Right ventricle myocardium superior (tissue), 1 donor: ENCODE data around the gene INPPL1. TPM values are rescaled to one million over a fixed set of nuclear protein-coding genes. Genes with fewer than 3 reads are reported as not detected.
A peak's percentile ranks its signal among the peaks of the same experiment; 100 is the strongest.

Experiments
- ATAC-seq: fragments of 200-7000 bp; cut with Tn5 transposase; one replicate; pipeline ENCODE4 v1.9.1; 2020; ENCODE audit warnings: mild to moderate bottlenecking; ENCODE audit not compliant: poor library complexity
- DNase-seq: peaks from one replicate; pipeline ENCODE4 v3.0.0-alpha.2; 2020
- intact Hi-C: fragments of 100-400 bp; cut with DNase I; formaldehyde crosslinking; loops from one replicate; pipeline ENCODE4 v1.11.2; 2022
- total RNA-seq: library from RNA; stranded (reverse); fragmentation: NEBNext Ultra II Directional; extraction: Animal tissue kit (Norgen Biotek cat#: 25700); gene quantifications from one replicate; pipeline ENCODE4 v1.2.1, GENCODE V29; 2021
- donor health status: DM: no; HTN: yes; CAD: no; lungs with severe emphysema.

Gene INPPL1
- total RNA-seq, 1 donor from 2014 or later: 133 TPM

DNA sequence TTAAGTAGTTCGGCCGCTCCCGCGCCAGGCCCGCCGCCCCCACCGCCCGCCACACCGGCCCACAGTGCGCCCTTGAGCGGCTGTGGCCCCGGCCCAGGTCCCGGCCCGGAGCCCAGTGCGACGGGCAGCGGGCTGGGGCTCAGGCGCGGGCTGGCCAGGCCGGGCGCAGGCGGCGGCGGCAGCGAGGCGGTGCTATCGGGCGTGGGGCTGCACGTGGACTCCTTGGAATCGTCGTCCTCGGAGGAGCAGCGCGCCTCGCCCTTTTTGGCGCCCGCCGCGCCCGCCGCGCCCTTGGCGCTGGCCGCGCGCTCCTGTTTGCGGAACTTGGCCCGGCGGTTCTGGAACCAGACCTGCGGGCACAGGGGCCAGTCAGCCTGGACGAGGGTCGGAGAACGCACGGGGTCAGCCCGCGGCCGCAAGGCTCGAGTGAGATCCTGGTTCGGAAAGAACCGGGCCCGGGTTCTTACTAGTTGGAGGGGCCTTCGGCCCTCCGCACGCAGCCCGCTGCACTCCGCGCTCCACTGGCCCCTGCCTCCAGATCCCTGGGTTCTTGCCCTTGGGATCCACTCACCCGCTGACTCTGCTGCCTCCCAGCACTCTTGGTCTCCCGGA, 15.4 kb downstream of the INPPL1 start:
- intact Hi-C loops: no loop called here
- ATAC-seq: peak; percentile 72
- DNase-seq: peak; percentile 82

DNA sequence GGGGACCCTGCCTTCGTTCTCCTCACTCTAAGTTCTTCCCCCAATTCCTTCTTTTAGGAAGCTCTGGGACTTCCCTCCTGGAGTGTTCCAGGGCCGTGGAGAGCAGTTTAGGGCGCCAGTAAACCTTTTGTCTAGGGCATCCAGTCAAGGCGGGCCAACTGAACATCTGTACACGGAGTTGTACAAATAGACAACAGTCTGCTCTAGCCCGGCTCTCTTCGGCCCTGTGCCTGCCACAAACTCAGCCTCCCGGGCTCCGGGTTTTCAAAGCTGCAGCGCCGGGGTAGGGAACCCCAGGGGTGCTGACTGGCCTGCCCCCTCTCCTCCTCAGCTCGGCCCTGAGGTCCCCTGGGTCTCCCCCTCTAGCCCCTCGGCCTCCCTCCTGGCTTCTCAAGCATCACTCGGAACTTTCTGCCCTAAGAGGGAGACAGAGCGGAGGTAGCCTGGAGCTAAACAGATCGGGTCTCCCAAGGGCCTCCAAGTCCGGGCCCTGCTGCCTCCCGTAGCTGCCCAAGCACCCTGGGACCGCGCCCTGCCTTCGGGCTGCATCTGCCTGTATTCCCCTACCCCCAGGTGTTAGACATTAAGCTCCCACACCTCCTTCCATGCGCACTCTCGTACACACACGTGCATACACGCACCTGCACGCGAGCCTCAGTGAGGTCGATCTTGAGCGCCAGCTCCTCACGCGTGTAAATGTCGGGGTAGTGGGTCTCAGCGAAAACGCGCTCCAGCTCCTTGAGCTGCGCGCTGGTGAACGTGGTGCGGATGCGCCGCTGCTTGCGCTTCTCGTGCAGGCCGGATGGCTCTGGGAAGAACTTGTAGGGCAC, 16.1 kb downstream of the INPPL1 start:
- ATAC-seq: peak; percentile 4
- no peak for DNase-seq
- intact Hi-C loops: no loop called here

DNA sequence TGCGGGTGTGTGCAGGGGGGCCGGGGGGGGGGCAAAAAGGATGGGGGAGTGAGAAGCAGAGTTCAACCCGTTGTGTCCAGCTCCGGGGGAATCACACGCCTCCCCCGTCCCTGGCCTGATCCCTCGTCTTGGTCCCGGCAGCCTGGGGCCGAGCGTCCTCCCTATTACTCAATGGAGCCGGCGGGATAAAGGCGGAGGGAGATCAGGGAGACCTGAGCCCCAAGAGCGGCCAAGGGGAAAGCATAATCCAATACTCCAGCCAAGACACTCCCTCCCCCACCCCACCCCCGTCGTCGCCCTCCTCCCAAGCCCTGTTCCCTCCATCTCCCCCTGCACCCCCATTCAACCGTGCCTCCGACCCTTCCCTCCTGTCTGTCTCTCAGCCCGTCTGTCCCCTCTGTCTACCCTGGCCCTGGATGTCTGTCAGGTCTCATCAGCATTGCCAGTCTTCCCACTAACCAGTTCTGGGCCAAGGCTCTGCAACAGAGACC, 16.8 kb downstream of the INPPL1 start:
- intact Hi-C loops: no loop called here
- DNase-seq: no peak

DNA sequence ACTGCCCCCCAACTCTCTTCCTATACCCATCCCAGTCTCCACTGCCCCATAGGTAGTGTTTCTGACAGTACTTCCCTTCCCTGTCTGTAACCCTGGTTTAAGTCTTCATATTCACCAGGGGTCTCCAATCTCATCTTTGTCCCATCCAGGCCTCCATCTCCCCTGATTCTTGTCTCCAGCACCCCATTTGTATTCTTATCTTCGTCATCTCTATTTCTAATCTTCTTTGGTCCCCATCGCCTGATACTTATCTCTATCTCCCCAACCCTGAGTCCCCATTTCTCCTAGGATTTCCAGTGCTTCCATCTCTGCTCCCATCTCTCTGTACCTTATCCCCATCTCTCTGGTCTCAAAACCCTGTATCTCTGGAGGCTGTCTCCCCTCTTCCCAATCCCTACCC, 17.6 kb downstream of the INPPL1 start:
- intact Hi-C loops: no loop called here
- ATAC-seq (no peak), DNase-seq (no peak)

More for the DNA sequence above, 16.8 kb downstream of the INPPL1 start:
- no peak for ATAC-seq

DNA sequence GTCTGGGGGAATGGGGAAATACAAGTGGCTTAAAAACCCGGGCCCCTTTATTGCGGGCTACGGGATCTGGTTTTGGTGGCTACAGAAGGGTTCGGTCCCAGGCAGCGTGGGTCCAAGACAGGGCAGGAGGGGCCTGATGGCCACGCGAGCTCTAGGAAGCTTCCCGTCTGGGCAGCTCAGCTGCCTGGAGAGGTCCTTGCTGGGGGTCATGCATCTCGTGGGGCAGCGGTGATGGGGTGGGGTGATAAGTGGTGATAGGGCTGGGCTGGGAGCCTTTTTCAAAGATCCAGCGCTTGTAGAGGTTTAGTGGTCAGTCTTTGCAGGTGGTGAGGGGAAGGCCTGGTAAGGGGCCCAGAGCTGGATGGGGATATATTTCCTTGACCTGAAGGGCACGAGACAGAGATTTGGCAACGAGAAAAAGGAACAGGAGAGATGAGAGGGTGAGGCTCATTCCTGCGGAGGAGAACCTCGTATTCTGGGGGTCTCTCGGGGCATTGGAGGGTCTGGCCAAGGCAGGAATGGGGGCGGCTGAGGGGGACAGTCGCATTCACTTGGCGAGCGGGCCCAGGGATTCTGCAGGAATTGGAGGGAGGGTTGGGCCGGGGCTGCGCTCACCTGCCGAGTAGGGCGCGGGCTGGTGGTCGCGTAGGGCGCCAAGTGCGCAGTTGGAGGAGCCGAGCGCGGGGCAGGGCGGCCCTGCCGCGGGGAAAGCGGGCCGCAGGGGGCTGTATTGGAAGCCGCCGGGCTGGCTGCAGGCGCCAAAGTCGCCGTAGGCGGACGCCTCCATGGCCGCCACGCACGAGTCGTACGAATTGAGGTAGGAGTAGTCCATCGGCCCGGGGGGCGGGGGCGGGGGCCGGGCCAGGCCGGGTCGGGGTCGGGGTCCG, 18.8 kb downstream of the INPPL1 start:
- ATAC-seq (no peak), DNase-seq (no peak)
- intact Hi-C loops: no loop called here

DNA sequence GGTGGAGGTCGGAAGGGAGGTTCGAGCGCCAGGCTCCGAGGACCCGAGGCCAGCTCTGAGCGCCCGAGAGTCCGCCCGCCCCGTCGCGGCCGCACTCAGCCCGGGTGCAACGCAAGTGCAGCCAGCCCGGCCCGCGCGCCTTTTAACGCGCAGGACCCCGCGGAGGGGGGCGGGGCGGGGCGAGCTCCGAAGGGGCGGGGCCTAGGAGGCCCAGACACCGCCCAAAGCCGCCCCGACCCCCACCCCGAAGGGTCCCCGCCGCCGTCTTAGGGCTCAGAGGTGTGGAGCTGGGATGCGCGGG, 19.4 kb downstream of the INPPL1 start, which contains the start of gene PHOX2A:
Gene PHOX2A (minus strand): TSS at position 117 of the 301 bp plus-strand sequence. CDS start 172 bp downstream, outside the sequence.
- intact Hi-C loops: no loop called here
- no peak for DNase-seq
- ATAC-seq: no peak

DNA sequence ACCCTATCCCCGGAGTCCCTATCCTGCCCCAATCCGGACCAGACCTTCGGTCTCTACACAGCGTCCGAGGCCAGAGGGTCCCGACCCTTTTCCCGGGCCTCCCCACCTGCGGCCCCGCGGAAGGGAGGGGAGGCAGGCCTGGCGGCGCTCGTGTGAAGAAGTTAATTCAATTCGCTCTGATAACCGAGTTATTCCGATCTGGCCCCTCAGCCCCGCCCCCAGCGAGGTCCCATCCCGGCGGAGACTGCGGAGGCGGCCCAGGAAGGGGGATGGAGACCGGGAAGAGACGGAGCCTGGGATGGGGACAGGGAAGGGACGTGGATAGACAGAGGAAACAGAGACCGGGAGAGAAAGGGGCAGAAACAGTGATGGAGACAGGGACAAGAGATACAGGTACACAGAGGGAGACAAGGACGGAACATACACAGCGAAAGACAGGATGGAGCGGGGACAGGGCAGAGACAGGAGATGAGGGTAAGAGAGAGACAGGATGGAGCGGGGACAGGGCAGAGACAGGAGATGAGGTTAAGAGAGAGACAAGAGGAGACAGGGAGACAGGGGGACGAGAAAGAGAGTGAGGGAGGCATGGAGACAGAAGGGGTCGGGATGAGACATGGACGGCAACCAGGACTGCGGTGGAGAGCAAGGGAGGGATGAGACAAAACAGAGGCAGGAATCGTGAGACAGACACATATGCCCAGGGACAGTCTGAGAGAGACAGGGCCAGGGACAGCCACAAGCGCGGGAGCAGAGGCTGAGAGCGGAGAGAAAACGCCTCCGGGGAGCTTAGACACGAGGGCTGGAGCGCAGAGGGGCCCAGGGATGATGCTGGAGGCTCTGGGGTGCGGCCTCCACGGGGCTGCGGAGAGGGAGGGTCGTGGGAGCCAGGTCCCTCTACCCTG, 20.0 kb downstream of the INPPL1 start:
- intact Hi-C loops: no loop called here
- DNase-seq (no peak), ATAC-seq (no peak)

DNA sequence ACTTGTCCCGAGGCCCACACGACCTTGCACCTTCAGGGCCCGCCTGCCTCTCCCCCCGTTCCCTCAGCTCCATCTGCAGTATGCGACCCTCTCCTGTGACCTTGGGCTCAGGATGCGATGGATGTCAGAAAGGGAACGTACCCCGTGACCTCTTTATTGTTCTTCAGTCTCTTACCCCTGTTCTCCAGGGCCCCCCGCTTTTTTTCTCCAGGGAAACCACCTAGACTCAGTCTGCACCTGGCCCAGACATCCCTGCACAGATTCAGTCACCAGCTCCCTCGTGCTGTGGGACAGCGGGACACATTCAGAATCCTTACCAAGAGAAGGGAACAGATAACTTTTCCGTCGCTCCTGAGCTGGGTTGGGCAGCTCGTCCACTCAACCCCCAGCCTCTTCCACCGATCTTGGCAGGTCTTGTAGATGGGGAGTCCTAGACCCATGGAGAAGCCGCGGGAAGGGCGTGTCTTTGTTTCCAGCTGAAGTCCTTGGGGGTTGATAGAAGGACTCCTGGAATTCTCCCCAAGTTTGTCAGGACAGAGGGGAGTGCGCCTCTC, 20.8 kb downstream of the INPPL1 start:
- no peak for ATAC-seq
- no peak for DNase-seq
- intact Hi-C loops: no loop called here

DNA sequence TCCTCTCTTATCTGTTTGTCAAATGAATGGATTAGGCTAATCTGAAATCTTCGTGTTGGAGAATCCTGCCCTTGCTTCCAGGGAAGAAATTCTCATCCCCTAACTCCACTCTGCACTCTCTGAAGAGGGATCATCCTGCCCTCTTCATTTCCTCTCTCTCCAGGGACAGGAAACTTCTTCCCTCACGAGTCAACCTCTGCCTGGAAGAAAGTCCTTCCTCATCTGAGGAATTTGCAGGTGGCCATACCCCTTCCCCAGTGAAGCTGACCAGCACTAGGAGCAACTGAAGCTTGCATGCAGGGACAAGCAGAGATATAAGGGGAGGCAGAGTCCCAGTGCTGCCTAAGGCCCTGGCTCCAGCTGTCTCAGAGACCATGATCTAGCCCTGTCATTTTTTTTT, 23.0 kb downstream of the INPPL1 start:
- intact Hi-C loops: no loop called here
- DNase-seq: no peak
- ATAC-seq: no peak

DNA sequence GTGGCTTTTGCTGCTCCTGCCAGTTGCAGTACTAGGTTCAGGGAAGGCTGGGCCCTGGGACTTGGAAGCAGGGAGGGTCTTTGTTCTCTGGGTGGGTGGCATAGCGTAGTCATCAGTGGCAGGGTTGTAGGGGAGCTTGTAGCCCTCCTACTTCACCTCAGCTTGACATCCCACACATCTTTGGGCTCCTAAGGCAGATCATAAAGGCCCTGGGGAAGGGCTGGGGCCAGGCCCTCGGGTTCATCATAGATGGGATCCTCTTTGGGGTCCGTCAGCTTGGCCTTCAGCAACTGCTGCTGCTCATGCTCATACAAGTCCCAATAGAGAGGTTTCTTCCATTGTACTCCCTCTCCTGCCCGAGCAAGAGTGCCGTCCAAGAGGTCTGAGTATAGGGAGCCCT, 25.4 kb downstream of the INPPL1 start:
- ATAC-seq (no peak), DNase-seq (no peak)
- intact Hi-C loops: no loop called here

DNA sequence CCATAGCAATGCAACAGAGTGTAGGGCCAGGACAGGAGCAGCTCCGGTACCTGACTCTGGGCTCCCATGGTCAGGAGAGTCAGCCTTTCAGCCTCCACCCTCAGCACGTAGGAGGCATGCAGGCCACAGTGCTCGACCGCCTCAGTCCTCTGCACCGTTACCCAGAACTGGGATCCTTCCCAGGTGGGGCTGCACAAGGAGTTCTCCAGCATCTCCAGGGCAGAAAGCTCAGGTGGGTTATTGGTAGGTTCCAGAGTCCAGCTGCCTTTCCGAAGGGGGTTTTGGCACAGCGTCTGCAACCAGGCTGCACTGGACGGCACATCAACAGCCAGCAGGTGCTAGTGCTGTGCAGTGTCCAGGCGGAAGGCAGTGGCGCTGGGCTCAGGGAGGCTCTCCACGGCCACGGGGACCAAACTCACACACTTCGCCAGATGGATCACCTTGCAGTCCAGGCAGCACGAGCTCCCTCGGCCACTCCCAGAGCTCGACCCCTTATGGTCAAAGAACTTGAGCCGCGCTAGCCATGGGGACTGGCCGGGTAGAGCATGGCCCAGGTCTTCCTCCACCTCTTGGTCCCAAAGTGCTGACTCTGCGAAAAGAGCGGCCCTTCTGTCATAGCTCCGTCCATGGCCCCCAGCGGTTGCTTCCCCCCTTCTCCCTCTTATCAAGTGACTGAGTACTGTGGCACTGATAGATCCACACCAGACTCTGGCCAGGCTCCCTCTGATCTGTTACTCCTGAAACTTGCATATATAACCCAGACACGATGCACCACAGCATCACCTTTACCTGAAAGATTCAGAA, 26.3 kb downstream of the INPPL1 start:
- ATAC-seq (no peak), DNase-seq (no peak)
- intact Hi-C loops: no loop called here

DNA sequence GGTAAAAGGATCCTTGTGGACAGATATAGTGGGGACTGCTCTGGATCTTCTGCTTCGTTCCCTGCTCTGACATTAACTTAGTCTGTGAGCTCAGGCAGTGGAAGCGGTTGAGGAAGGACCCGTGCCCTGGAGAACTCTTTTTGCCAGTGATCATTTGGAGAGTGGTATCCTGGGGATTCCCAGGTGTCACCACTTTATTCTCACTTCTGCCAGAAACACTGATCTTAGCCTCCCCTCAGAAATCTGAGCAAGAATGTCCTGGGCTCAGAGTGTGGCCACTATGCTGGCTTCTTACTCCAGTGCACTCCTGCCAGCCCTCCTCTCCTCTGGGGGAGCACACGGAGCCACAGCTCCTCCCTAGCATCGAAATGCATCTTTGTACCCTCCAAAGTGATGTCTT, 27.0 kb downstream of the INPPL1 start:
- ATAC-seq: no peak
- DNase-seq: no peak
- intact Hi-C loops: no loop called here

DNA sequence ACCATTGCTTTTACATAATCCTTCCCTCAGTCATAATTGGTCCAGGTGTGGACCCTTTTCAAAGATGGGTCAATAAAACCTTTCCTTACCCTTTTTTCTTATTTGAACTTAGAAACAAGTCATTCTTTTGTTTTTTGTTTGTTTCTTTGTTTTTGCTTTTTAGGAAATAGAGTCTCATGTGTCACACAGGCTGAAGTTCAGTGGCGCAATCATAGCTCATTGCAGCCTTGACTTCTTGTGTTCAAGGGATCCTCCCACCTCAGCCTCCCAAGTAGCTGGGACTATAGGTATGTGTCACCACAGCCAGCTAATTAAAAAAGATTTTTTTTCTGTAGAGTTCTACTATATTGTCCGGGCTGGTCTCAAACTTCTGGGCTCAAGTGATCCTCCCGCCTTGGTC, 28.8 kb downstream of the INPPL1 start:
- ATAC-seq: no peak
- DNase-seq: no peak
- intact Hi-C loops: no loop called here

DNA sequence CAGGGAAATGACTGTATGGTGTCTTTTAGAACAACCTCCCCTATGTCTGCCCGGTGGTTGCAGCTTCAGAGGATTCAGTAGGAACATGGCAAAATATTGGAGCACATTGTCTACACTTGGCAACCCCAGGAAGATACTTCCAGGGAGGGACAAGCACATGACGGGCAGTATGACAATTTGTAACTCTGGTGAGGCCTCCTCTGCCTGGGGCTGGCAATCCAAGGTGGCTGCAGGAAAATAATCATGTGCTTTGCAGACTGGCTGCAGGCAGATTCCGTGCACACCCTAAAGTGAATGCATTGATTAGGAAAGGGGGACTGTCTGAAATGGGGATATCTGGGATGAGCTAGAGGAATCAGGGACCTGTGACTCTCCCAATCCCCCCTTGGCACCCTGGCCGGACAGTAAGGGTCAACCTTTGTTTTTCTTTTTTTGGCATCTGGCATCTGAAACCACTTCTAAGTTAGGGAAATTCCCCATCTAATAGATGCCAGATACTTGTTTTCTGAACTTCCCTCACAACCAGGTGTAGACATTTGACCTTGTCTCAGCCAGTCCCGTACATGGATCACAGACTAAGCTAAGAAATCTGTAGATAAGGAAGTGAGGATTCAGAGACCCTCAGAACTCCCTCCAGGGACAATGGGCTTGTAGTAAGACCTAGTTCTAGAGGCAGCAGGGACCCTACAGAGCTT, 29.9 kb downstream of the INPPL1 start:
- ATAC-seq (no peak), DNase-seq (no peak)
- intact Hi-C loops: no loop called here

DNA sequence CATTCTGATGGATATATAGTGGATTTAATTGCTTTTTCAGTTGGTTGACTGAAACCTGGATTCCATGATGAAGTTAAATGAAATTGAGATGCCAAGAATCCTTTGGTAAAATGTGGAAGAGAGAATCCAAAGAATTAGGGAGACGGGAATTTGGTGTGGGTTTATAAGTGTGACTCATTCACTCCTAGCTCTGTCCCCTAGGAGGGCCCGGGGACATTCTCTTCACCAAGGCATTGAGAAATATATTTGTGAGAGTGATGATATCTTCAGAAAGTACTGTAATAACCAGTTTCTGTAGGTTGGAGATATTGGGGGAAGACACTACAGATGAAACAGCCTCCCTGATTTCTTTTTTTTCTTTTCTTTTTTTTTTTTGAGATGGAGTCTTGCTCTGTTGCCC, 33.0 kb downstream of the INPPL1 start:
- no peak for DNase-seq
- ATAC-seq: no peak
- intact Hi-C loops: no loop called here

DNA sequence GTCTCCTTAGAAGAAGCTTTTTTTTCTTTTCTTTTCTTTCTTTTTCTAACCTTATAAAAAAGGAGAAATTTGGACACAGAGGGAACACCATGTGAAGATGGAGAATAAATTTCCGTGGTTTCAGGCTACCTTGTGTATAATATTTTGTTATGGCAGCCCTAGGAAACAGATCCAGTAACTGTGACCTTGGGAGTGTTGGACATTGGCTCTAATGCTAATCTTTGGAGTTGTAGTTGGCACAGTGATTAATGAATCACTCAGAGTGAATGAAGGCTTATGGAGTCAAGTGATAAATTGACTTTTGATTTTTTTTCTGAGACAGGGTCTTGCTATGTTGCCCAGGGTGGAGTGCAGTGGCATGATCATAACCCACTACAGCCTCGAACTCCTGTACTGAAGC, 34.9 kb downstream of the INPPL1 start:
- intact Hi-C loops: no loop called here
- DNase-seq (no peak), ATAC-seq (no peak)

DNA sequence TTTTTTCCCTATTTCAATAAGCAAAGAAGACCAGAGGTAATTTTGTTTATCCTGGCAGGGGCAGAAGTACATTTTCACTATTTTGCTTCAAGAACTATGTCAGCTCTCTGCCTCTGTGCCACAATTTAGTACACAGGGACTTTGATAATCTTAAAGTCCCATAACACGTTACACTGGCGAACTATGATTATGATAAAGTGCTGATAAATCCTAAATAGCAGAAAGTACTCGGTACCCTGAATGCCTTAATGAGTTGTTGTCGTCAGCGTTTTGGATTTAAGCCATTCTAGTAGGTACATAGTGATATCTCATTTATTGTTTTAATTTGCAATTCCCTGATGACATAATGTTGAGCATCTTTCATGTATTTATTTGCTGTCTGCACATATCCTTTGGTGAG, 36.0 kb downstream of the INPPL1 start:
- intact Hi-C loops: no loop called here
- ATAC-seq: no peak
- DNase-seq: no peak
